GM18873 (cell line): ENCODE measurements around the gene CUTC.
"Not testable (repeated sequence)": the region's sequence is repeated elsewhere in the genome, so short reads cannot be mapped to it uniquely, and the experiment has no call there.

ENCODE experiments used
- ATAC-seq: cut with Tn5 transposase; IDR thresholded peaks from one replicate; pipeline ENCODE4 v1.9.1; 2021; ENCODE audit warnings: mild to moderate bottlenecking, moderate library complexity, moderate number of reproducible peaks; ENCODE audit not compliant: unreplicated experiment, low FRiP score

The CUTC gene, protein sequence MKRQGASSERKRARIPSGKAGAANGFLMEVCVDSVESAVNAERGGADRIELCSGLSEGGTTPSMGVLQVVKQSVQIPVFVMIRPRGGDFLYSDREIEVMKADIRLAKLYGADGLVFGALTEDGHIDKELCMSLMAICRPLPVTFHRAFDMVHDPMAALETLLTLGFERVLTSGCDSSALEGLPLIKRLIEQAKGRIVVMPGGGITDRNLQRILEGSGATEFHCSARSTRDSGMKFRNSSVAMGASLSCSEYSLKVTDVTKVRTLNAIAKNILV

DNA sequence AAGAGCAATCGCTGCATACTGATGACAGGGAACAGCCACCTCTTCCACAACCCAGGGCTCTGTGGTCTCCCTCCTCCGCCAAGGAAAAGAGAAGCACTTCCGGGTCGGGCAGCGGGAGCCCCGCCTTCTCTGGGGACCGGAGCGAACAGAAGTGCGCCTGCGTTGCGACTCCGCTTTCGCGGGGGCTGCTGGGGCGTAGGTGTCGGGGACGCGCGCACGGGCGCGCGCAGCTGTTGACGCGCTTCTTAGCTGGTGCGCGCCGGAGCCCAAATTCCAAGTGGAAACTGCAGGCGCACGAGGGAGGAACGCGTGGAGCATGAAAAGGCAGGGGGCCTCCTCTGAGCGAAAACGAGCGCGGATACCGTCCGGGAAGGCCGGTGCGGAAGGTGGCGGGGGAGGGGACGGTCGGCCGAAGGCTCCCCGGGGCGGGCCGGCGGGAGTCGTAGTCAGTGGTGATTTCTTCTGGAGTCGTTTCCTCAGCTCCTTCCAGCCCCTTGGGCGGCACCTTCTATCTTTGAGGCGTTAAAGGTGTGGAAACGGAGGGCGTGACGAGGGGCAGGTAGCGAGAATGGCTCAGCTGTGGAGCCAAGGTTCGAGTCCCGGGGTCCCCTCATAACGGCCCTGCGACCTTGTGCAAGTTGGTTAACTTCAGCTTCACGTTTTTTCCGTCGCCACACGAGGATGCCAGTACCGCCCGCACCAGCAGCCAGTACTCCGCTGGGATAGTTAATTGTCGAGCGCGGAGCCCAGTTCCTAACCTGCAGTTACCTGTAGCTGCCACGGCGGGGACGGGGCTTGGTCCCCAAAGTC is at the start of gene CUTC, which contains the start of gene COX15:
TSS of gene CUTC (plus strand) at position 202 of the 810 bp plus-strand sequence. CDS start at position 317, 115 bp downstream.
TSS of gene COX15 (minus strand) at position 95 of the 810 bp plus-strand sequence. CDS start at position 17, 78 bp downstream.
- ATAC-seq: peak; percentile 64

DNA sequence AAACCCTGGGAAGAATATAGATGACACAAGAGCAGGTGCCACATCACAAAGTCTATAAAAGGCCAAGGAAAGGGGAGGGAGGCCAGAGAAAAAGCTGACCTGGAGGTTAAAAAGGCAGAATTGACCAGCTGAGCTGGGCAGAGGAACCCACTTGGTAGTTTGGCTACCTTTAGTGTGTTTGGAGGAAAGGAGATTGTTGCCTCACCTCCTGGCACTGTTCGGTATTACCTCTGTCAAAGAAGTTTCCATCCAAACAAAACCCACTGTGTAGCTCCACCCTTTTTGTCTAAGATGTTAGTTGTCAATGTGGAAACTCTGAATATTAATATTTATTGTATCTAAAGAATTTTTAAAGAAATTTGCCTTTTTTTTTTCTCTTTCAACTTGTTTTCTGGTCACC is 49.3 kb upstream of the CUTC start:
- ATAC-seq: no peak

DNA sequence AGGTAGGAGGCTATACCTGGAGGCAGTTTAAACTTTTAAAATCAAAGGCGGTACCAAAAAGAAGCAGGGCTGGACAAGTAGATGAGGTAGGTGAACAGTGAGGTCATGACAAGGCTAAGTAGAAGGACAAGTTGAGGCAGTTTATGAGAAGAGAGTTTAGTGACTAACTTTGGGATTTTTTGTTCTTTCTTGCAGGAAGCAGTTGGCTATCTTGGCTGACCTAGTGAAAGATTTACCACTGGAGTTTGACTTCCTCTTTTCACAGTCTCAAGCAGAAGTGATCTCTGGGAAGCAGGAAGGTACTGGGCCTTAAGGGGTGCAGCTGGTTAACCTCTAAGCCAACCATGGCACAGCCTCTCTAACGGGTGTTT is 46.5 kb upstream of the CUTC start:
- ATAC-seq: peak; percentile 85

DNA sequence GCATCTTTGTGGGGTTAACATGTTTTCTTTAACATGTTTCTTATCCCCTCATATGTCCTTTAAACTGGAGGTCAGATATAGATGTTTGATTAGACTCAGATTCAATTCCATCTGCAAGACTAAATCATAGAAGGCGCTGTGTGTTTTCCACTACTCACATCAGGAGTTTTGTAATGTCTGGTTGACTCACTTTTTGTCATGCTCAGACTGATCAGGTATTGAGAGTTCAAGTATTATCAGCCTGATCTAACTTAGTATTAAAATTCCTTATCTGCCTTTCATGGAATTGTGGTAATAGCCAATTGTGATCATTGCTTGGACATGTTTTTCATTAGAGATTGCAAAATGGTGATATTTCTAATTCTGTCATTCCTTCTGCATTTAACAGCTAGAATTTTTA is 42.6 kb upstream of the CUTC start:
- ATAC-seq: no peak

DNA sequence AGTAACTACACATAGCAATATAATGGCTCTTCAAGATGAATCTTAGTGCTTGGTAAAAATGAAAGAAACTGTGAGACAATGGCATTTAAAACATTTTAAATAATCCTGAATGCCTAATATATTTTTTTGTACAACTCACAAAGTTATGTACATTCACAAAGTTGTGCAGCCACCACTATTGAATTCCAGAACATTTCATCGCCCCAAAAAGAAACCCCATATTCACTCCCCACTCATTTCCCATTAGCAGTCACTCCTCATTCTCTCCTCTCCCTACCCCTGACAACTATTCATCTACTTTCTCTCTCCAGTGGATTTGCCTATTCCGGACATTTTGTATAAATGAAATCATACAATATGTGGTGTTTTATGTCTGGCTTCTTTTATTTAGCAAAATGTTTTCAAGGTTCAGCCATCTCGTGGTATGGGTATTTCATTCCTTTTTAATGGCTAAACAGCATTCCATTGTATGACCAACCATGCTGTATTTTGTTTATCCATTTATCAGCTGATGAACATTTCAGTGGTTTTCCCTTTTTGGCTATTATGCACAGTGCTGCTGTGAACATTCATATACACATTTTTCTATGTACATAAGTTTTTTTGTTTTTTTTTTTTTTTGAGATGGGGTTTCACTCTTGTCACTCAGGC is 38.0 kb upstream of the CUTC start:
- ATAC-seq: no peak

DNA sequence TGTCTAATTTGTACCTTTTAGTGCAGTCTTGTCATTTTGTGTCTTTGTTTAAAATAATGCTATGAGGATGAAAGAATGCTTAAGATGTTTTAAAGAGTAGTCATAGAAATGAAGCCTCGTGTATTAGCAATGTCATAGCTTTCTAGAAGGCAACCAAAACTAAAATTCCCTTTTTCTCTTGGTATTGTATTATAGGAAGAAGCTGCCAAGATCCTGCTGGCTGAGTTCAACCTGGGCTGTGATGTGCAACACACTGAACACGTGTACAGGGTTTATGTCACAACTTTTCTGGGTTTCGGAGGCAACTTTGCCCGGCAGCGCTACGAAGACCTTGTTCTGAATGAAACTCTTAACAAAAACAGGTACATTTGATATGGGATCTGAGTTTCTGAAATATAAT is 36.3 kb upstream of the CUTC start:
- ATAC-seq: no peak

DNA sequence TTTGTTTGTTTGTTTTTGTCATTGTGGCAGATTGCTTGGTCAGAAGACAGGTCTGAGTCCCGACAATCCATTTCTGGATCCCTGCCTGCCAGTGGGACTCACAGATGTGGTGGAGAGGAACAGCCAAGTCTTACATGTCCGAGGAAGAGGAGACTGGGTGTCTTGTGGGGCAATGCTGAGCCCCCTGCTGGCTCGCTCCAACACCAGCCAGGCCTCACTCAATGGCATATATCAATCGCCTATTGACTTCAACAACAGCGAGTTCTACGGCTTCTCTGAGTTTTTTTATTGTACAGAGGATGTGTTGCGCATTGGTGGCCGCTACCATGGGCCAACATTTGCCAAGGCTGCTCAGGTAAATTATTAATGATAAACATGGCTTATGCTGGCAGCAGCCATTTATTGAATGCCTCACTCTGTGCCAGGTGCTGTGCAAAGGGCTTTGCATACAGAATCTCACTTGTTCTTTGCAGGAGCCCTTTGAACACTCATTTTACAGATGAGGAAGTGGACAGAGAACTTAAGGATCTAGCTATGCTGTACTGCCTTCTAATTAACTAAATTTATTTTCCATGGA is 33.4 kb upstream of the CUTC start:
- ATAC-seq: no peak

DNA sequence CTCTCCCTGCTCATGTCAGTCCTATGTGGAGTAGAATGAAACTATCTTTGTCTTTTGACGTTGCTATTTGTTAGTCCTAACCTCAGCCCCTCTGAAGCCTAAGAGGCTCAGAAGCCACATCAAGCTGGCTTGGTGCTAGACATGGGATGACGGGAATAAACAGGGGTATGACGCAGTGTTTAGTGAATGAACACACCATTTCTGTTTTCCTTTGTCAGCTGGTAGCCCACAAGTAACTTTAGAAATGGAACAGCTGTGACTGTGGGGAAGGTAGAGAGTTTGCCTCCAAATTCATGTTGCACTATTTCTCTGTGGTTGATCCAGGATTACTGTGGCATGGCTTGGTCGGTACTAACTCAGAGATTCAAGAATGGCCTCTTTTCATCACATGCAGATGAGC is 31.4 kb upstream of the CUTC start:
- ATAC-seq: no peak

DNA sequence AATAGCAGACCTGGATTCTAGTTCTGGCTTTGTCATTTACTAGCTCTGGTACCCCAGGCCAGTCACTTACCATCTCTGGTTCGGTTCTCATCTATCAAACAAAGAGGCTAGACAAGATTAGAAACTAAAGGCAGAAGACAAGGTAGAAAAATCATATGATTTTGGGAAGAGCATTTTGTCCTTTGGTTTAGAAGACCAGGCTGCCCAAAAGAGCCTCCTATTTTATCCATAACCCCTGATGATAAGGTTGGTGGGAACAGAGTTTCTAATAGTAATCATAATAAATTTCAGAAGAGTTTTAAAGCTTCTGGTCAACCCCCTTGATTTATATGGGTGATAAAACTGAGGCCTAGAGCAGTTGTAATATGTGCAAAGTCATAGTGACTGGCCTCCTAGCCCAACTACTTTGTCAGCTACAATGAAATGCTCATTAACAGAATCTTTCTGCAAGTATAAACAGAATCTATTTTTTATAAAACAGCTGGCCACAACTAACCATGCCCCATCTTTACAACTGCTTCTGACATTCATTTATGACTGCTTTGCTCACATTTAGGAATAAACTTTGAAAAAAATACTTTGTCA is 23.5 kb upstream of the CUTC start:
- ATAC-seq: no peak

DNA sequence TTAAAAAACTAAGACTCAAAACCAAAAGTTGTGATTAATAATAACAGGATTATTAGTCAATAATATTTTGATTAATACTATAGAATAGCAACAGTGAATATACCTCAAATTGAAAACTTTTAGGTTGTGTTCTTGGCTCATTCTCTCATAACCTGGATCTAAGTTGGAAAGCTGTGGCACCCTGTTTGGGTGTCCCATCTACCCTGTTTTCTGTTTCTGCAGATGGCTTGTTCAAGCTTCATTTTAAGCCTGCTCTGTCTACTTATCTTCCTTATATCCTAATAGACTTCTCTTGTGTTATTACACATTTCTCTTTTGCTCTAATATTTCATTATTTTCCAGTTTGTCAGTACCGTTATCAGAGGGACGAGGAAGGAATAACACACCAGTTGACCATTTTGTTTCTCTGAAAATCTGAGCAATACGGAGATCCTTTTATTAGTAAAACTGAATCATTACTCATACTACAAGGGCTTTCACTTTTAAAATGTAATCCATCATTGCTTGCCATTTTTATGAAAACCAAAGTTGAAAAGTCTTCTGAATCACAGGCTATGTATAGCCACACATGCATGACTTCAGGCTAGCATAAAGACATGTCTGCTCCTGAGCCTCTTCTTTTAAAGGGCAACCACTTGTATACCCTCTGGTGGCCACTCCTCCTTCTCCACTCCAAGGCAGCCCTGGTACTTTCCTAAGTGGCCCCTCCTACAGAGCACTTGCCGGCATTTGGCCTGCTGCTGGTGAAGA is 22.4 kb upstream of the CUTC start:
- no peak for ATAC-seq

DNA sequence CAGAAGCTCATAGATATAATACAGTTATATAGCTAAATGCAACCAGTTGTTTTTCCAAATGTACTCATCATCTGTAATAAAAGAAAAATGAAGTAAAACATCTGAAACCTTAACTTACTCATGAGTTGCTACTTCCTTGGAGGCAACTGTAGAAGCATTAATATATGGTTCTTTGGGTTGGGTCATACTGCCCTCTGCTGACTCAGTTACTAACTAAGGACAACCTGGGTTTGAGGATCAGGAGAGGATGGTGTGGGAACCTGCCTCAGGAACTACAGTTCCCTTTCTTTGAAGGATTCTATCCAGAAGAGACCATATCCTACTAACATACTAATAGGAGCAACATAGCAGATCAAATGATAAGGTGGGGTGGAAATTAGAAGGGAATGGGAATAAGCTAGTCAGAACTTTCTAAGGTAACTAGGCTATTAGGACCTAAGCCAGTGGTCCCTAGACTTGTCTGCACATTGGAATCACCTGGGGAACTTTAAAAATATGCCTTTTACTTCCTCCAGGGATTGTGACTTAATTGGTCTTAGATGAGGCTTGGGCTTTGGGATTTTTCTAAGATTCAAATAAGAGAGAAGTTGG is 20.8 kb upstream of the CUTC start:
- no peak for ATAC-seq

DNA sequence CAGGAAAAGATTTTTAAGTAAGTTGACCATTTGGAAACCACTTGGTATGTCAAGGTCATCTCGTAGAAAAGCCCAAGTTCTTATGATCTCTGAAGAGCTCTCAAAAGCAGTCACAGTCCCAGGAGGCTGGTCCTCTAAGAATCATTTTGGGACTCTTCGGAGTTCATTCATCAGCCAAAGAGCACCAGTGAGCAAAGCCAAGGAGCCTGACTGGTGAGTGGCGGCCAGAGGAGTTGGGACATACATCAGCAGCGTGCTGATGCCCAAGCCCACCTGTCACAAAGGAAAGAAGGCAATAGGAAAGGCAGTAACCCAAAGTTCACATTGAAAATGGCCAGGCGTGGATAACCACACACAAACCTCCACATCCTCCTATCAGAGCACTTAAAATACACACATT is 17.6 kb upstream of the CUTC start:
- ATAC-seq: no peak

DNA sequence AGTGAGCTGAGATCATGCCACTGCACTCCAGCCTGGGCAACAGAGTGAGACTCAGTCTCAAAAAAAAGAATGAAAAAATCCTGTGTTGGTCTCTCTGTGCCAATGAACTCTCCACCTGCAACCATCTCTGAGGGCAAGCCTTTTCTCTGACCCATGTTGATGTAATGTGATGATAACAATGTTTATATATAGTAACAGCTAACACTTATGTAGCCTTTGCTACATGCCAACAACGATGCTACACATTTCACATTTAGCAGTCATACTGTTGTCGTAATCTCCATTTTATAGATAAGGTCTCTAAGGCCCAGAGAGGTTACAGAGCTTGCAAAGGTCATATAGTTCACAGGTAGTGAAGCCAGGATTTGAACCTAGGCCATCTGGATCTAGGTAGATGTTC is 11.6 kb upstream of the CUTC start:
- ATAC-seq: no peak

DNA sequence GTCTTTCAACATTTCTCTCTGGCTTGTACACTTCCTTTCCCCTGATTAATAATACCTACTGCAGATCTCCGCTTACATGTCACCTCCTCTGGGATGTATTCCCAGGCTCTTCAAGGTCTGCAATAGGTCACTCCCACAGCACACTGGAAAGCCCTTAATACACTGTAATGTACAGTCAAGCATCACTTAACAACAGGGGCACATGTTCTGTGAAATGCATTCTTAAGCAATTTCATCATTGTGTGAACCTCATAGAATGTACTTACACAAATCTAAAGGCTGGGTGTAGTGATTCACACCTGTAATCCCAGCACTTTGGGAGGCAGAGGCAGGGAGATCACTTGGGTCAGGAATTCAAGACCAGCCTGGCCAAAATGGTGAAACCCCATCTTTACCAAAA is 2.0 kb upstream of the CUTC start:
- no peak for ATAC-seq

DNA sequence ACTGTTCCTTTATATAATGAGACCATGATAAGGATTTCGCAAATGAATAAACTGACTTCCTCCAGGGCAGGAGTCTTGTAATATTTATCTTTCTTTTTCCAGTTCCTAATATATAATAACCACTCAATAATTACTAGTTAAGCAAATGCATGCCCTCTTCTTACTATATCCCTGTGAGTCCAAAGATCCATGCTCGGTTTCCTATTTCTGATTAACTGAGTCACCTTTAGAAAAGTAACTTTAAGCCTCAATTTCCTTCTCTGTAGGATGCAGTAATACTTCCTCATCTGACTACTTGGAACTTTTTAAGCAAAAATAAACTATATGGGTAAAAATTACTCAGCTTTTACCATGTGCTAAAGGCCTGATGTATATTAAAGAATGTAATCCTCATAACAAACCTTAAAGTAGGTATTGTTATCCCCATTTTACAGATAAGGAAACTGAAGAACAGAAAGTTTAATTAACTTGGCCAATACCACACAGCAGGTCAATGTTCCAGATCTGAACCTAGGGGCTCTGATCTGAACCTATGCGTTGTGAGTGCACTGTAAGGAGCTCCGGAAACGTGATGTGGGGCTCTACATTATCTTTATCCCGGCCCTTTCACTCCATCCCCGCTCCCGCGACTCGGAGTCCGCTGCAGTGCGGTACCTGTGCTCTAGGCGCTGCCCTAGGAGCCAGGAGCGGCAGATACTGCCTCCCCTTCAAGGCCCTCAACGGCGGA is 565 bp upstream of the CUTC start:
- ATAC-seq: no peak

DNA sequence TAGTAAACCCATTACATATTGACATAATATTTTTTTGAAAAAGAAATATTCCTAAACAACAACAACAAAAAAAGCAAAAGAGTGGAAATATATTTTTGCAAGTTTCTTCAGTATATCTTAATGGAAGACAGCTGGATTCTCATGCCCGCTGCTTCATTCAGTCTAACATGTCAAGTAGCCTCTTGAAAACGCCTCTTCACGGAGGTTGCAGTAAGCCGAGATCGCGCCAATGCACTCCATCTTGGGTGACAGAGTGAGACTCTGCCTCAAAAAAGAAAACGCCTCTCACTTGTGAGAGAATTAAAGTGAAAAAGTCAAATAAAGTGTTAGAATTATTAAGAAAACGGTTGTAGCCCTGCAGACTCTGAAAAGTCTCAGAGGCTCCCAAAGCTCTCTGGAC is 1.3 kb downstream of the CUTC start:
- no peak for ATAC-seq

DNA sequence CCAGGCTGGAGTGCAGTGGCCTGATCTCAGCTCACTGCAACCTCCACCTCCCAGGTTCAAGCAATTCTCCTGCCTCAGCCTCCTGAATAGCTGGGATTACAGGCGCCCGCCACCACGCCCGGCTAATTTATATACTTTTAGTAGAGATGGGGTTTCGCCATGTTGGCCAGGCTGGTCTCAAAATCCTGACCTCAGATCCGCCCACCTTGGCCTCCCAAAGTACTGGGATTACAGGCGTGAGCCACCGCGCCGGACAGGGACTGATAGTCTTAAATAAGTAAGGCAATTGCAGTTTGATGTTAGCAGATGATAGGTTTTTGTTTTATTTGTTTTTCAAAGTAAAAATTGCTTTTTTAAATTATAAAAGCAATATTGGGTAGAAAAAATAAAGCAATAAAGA is 2.1 kb downstream of the CUTC start:
- ATAC-seq: not testable (repeated sequence)

DNA sequence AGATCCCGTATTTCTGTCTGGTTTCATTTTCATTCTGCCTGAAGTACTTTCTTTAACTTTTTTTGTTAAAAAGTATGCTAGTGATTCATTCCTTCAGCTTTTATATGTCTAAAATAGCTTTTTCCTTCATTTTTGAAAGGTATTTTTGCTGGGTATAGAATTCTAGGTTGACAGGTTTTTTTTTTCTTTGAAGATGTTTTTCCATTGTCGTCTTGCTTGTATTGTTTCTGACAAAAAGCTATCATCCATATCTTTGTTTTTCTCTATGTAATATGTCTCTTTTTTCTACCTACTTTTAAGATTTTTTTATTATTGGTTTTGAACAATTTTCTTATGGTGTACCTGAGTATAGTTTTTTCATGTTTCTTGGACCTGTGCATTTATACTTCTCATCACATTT is 8.2 kb downstream of the CUTC start:
- no peak for ATAC-seq

DNA sequence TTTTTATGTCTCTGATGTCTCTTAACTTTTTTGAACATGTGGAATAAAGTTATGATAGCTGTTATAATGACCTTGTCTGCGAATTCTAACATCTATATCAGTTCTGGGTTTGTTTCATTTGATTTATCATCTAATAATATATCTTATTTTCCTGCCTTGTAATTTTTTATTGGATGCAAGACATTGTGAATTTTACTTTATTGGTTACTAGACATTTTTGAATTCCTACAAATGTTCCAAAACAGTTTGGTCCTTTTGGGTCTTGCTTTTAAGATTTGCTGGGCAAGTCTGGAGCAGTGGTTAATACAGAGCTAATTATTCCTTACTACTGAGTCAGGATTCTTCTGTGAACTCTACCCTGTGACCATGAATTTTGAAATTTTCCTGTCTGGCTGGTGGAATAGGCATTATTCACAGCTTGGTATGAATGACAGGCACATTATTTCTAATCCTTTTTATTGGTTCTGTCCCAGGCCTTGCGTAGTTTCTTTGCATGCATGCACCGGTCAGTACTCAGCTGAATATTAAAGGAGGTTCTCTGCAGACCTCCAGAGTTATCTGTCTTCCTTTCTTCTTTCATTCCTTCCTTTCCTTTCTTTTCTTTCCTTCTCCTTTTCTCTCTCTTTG is 9.0 kb downstream of the CUTC start:
- ATAC-seq: no peak
